GM10266 (cell line): ENCODE results near the gene DSTYK.

ENCODE experiments used
- DNase-seq: peaks from one replicate; pipeline ENCODE4 v3.0.0; 2012; ENCODE audit errors: extremely low spot score
- TF ChIP-seq, protein P1 (sequence below): IDR thresholded peaks from 2 replicates; pipeline ENCODE4 v1.5.1; 2012; ENCODE audit warnings: mild to moderate bottlenecking, low read depth; ENCODE audit not compliant: control insufficient read depth, insufficient read depth; ENCODE audit errors: missing control alignments

The DSTYK gene

DNA sequence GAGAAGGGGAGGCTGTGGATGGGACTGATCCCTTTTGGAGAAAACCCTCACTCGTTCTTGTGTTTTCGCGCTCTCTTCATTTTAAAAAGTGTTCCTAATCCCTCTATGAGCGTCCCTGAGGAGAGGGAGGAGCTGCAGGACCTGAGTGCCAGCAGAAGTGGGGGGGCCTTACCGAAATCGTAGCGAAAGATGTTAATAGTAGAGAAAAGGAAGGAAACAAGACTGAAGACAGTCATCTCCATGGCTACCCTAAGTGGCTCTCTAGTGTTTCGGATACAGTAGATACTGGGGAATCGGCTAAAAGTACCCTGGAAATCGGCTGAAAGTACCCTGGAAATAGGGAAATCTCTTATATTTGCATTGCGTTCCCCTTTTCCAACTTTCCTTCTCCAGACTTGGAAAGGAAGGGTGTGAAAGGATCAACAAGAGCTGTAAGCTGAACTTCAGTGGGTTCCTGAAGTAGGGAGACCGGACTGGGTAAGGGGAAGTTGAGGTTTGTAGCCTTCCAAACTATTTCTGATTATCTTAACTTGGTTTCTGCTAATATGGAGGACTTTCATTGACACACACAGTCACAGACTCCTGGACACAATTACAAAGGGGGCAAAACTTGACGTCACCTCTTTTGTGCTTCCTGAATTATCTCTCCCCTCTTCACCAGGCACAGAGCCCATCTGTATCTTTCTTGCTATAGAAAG, 486 bp upstream of the DSTYK start:
- DNase-seq: no peak
- TF ChIP-seq, protein P1, sequence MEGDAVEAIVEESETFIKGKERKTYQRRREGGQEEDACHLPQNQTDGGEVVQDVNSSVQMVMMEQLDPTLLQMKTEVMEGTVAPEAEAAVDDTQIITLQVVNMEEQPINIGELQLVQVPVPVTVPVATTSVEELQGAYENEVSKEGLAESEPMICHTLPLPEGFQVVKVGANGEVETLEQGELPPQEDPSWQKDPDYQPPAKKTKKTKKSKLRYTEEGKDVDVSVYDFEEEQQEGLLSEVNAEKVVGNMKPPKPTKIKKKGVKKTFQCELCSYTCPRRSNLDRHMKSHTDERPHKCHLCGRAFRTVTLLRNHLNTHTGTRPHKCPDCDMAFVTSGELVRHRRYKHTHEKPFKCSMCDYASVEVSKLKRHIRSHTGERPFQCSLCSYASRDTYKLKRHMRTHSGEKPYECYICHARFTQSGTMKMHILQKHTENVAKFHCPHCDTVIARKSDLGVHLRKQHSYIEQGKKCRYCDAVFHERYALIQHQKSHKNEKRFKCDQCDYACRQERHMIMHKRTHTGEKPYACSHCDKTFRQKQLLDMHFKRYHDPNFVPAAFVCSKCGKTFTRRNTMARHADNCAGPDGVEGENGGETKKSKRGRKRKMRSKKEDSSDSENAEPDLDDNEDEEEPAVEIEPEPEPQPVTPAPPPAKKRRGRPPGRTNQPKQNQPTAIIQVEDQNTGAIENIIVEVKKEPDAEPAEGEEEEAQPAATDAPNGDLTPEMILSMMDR: no peak

DNA sequence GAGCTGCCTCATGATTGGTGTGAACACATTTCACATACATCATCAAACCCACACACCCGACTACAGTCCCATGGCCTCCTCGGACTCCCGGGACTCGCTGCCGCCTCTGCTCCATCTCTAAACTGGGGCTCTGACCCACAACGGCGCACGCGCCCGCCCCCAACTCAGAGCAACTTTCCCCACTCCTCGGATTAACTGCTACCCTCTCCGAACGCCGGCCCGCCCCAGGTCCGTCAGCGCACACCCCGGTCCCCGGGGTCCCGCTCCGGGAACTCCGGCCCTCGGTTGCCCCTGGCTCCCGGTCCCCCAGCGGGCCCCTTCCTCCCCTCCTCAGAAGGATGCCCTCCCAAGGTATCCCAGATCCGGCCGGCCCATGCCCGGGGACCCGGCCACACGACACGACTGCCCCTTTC, 740 bp downstream of the DSTYK start:
- TF ChIP-seq, protein P1: no peak
- DNase-seq: peak; percentile 52

DNA sequence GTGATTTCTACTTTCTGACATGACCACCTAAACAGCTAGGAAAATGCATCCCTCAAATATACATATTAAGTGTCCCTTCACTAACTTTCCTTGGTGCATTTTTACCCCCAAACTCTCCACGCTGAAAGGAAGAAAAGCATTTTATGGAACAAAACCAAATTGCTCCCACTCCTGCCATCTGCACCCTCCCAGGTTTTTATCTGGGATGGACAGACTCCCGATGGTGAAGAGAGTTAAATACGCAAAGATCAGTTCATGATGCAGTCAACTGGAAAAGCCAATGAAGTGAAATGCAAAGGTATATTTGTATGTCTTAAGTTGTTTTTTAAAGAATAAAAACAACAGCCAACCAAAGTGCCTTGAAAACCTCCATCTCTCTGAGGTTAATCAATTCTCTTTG, 2.7 kb downstream of the DSTYK start:
- TF ChIP-seq, protein P1: no peak
- DNase-seq: no peak

DNA sequence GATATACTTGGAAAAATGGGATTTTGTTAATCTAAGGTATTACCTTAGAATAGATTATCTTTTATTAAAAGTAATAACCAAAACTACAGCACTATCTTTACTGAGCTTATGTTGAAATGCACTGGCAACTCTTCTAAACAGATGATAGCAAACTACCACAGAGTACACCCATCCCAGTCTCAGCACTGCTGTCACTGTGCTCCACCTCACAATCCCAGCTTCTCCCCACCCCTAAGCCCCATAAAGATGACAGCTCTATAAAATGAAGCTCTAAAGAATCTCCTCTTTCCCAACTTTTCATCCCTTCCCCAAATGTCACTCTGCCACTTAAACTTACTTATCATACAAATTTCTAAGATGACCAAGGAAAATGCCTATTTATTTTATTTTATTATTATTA, 6.4 kb downstream of the DSTYK start:
- TF ChIP-seq, protein P1: no peak
- DNase-seq: no peak

DNA sequence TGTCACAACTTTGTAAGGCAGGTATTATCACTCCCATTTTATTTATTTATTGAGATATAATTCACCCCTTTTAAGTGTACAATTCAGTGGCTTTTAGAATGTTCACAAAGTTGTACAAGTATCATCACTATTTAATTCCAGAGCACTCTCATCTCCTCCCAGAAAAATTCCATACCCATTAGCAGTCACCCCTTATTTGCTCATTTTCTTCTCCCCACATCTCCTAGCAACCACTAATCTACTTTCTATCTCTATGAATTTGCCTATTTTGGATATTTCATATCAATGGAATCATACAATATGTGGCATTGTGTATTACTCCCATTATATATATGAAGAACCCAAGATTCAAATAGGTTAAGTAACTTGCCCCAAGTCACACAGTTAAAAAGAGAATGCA, 7.0 kb downstream of the DSTYK start:
- DNase-seq: no peak
- TF ChIP-seq, protein P1: no peak

DNA sequence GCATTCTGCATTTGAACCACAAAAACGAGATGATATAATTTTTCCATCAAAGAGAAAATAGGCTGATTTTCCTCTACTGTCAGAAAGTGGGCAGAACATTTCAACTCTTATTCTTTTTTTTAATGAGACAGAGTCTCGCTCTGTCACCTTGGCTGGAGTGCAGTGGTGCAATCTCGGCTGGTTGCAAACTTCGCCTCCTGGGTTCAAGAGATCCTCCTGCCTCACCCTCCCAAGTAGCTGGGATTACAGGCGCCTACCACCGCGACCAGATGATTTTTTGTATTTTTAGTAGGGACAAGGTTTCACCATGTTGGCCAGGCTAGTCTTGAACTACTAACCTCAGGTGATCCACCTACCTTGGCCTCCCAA, 11.6 kb downstream of the DSTYK start:
- TF ChIP-seq, protein P1: no peak

DNA sequence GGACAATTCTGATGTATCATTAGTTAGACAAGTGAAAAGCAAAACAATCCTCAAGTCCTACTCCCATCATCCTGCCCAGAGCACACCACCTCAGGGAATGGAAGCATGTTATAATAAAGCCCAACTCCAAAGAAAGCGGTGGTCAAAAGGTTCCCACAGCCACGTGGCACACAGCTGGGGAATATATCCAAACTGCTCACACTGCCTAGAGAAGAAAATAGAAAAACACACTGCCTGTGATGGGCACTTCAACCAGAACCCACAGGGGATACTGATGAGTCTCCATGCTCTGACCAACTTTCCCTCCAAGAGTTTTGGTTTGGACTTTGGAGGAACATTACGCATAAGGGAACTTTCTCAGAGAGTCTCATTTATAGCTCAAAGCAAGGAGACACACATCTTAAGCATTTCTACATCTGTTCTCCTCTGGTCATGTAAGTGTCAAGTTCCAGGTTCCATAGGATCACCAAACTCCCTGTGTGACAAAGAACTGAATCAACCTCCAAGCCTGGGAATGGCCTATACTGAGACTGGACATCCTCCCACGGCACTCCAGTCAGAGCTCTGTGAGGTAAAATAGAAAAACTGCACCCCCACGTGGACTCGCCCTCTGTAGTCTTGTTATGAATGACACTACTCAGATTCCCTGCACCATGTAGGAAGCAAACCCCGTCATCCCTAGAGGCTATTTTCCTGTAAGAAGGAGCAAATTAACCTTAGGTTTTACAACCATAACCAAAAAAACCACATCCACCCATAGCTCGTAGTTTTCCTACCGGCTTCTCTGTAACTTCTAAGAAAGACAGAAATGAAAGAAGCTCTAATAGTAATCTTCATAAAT, 12.2 kb downstream of the DSTYK start:
- DNase-seq: peak; percentile 27
- TF ChIP-seq, protein P1: no peak

More for the DNA sequence above, 11.6 kb downstream of the DSTYK start:
- DNase-seq: no peak
